DMS53 treated with DMSO at 0.1 percent for 48 hours (cell line): Measurements from ENCODE around the gene TFAP2A.

Experiments used
- DNase-seq: peaks from one replicate; lab custom pipeline; 2025; ENCODE audit not compliant: unreplicated experiment; lab: John Stamatoyannopoulos, UW

Gene TFAP2A

DNA sequence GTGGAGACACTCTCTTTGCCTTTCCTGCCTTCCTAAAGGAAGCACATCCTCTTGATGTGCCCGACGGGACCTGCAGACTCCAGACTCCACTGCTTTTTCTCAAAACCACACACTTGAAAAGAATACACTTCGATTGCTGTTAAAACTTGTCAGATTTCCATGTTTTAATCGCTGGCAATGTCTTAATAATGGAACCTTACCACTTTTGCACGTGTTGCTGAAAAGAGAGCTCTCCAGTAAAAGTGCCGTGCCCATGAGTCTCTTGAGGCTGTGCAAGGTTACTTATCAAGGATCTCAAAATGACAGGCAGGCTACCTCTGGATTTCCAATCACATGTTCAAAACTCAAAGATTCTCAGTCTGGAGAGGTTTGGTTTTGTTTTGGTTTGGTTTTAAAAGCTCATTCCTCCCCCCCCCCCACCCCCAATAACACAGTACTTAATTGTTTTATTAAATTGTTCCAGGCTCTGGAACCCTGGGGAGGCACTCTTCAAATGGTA lies 12.0 kb upstream of the TFAP2A start:
- no peak for DNase-seq

DNA sequence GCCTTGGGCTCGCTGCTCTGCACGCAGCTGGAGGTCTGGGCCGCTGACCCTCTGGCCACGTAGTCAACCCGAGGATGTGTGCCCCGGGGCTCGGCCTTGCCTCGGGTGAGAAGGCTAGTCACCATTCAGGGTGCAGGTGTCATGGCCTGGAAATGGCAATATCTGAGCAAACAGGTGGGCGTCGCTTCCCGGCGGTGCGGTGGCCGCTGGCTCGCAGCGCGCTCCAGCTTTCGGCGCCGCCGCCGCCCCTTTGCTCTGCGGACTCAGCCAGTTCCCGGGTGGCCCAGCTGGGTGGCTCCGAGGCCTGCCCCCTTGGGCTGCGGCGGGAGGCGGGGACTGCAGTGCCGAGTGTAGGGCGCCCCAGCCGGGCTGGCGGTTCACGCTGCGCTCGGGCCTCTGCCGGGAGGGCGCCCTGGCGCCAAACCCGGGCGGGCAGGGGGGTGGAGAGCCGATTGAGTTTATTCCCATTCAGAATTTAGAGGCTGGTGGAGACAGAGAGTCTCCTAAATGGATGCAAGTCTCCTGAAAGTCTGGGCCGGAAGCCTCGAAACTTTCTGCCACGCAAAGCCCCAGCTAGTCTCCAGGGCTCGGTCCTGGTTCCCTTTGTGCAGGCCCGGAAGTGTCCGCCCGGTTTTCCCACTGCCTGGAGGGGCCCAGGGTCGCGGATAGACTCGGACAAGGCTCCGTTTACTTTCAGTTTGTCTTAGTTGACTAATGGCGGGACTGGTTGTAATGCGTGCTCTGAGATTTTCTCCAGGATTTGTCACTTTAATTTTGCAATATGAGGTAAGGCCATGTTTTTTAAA lies 11.3 kb upstream of the TFAP2A start:
- DNase-seq = no peak

DNA sequence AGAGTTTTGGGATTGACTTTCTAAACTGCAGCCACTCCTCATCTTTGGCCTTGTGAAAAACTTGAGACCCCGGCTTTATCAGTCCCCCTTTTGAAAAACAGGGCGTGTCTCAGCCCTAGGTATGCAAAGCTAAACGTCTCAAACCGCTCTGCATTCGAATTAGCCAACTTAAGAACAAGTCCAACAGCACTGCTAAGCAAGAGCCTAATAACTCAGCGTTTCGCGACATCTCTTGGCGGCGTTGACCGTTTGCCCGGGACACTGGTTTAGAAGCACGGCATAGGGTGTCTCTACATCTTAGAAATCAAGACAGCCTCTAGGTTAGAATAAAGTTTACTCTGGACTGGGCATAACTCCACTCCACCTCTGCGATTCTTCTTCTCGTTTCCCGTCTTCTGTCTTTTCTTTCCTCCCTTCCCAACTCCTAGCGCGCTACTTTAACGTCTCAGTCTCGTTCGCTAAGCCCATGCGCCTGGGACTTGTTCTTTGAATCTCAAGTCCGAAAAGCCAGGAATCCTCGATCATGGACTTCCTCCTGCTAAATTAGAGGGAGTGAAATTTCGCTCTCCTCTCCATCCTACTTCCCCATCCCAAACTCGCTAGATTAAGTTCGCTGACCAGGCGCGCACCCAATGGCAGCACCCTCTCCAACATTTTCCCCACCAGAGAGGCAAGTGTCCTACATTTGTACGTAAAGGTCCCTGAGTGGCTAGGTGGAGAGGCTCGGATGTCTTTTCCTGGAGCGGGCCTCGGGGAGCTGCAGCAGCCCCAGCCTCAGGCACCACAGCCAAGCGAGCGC lies 10.5 kb upstream of the TFAP2A start:
- no peak for DNase-seq

DNA sequence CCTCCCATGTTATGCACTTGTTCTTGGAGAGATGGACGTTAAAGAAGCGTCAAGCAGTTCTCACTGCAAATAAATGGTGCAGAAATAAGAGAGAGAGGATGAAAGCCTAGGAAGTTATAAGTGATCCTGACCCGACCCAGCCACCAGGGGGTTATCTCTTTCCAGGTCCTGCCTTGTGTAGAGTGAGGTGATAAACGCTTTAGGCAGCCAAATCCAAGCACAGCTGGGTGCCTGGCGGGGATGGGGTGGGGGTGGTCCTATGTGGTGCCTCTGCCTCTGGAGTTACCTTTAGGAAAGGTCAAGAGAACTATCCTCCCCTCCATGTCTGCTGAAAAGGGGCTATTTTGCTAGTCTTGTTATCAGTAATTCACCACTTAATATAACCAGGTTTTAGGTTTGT lies 9.2 kb upstream of the TFAP2A start:
- no peak for DNase-seq

DNA sequence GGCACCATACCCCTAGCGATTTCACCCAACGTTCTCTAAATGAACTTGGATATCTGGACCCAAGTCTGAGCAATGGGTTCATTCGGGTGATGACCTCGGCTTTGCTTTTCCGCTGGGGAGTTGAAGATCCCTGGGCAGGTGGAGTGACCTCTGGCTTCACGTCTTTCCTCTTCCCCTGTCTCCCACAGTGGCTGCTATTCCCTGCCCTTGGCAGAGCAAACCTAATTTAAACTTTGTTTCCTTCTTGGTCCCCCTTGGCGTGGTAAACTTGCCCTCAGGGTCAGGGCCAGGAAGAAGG lies 7.8 kb upstream of the TFAP2A start:
- DNase-seq = no peak

DNA sequence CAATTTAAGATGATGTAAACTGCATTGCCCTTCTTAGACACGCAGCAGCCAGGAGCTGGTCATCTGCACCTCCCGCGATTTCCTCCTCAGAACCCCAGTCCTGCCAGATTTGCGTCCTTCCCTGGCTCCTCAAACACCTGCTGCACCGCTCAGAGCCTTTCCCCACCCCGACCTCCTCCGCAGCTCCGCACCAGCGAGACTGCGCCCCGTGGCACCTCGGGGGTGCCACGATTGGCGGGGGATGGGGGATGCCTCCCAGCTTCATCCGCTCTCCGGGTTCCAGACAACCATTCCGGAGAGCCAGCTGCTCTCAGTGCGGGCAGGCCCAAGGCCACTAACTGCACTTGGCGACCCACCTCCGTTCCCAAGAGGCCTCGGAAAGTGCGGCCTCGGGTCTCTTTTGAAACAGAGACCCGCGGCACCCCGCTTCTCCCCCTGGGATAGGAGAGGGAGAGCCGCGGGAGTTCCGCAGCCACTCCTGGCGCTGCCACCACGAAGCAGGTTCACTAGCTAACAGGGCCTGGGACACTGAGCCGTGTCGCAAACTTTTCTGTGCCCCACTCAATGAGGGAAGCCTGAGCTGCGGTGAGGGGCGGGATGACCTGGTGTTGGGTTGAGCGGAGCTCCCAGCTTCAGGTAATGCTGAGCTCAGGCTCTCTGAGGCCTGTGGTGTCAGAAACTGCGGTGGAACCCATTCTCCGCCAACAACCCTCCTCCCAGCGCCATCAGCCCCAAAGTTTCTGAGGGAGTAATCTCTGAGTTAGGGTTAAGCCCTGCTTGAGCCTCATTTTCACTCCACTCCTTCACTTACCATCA lies 7.3 kb upstream of the TFAP2A start:
- DNase-seq = no peak

DNA sequence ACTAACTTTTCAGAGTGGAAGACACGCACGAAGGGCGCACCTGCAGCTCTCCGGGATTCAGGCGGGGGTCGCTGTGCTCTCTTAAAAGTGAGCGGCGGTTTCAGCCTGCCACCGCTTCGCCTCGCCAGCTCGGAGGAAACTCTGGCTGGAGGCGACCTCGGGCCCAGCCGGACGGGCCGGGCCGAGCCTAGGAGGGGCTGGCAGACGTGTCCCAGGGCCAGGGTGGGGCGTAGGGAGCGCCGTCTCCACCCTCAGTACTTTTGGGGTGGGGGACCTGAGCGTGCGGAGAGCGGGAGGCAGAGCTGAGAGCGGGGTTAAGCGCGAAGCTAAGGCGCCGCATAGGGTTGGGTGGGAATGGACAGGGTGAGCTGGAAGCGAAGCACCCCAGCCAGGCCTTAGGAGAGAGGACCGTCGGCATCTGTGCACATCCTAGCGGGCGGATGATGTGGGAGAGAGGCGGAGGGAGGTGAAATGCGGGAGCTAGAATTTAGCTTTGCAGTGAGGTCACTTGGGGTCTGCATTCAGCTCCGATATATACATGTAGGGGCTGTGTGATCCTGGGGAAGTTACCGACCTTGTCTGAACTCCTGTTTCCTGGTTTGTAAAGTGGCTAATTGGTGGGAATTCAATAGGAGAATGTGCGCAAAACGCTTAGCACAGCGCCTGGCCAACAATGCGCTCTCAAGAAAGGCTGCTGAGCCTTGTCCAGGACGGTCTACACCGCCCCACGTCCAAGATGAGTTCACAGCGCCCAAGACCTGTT lies 6.5 kb upstream of the TFAP2A start:
- no peak for DNase-seq

DNA sequence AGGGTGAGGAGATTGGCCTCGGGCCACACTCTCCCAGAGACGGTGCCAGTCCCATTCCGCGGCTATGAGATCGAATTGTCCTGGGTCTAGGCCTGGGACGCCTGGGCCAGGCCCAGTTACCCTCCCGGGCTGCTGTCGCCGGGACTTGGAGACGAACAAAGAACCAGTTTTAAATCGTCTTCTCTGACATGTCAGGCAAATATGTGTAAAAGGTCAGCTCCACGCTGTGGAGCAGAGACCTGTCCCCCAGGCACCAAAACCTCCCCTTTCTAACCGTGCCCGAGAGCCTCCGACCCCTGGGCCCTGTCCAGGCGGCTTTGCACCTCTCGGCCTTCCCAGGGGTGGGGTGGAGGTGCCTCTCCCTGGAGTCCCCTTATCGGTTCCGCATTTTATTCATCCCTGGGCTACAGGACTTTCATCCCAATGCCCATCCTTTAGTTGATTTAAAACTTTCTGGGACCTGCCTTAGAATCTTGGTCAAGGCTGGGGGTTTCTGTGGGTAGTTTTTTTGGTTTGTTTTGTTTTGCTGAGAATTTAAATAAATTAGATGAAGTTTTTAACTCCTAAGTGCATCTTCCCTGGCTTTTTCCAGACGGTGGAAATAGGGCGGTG lies 5.8 kb upstream of the TFAP2A start:
- DNase-seq = no peak

DNA sequence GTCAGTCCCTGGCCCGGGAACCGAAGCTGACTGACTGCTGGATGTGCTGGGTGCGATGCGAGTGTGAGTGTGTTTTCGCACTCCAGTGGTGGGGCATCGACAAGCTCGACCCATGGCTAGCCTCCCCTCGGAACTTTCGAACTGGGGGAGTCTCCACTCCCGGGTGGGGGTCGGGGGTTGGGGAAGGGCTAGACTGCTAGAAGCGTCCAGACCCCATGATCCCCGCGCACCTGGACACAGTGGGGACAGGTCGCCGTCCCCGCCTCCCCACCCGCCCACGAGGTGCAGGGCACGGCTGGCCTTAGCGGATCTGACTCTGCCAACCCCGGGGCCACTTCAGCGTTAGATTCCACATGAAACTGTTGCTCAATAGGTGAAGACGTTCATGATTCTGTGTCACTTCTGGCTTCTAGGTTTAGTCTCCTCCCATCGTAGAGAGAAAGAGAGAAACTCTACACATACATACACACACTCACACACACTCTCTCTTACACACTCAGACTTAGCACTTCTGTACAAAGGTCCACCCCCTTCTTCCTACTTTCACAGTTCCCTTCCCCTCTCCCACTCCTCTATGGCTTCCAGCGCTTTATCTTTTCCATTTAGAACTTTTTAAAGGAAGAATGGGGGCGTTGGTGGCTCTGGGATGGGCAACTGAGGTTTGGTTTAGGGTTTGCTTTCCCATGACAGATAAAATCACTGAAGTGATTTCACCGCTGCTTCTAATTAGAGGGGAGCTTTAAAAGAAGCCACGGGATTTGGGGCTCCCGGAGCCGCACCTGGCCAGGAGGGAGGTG lies 5.1 kb upstream of the TFAP2A start:
- no peak for DNase-seq

DNA sequence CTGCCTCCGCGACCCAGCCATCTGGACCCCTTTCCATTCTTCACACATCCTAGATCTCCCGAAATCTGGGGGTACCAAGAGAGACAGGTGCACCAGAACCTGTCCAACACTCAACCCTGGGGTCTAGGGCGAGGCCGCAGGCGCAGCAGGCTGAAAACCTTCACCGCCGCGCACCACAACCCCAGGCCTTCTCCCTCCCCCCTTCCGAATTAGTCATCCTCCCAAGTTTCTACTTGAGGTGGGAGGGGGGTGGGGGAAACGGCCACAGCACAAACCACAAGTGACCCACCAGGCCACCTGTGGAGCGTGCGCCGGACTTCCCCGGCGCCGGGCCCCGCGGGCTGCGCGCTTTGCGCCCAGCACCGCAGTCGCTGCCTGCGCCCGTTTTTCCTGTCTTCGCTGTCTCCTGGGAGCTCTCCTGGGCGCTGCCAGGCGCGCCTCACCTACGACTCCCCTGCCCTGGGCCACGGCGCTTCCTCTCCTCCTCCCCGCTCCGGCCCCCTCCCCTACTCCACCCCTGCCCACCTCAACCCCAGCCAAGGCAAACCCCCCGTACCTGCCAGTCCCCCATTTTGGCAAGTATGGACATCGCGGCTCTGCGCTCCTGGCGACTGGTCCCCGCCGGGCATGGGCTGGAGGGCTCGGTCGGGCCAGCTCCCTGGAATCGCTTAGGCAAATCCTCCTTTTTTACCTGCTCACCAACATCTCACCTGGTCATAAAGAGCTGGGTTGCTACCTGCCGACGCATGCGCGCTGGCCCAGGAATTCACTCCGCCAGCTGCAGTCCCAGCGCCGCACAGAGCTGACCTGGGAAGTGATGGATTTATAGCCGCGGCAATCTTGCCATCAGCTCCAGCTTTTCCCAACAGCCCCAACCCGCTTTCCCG lies 4.2 kb upstream of the TFAP2A start:
- no peak for DNase-seq

DNA sequence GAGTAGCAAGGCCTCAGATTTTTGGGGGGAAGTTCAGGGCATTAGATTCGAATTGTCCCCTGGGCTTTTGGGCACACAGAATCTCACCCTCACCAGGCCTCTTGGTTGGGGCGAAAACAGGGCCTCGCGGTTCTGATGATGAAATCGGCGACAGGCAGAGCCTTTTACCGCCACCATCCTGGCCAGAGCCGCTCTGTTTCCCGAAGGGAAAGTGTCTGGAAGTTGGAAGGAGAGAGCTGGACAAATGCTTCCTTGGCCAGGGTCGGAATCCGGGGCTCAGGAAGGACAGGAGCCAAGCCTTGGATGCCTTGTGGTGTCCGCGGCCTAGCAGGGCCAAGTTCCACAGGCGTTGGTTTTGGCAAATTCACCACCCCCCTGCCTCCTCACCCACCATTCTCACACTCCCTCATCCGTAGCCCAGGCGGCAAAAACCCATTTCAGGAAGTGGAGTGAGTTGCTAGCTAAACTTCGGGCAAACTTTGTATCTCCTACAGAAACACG lies 3.5 kb upstream of the TFAP2A start:
- DNase-seq = no peak

DNA sequence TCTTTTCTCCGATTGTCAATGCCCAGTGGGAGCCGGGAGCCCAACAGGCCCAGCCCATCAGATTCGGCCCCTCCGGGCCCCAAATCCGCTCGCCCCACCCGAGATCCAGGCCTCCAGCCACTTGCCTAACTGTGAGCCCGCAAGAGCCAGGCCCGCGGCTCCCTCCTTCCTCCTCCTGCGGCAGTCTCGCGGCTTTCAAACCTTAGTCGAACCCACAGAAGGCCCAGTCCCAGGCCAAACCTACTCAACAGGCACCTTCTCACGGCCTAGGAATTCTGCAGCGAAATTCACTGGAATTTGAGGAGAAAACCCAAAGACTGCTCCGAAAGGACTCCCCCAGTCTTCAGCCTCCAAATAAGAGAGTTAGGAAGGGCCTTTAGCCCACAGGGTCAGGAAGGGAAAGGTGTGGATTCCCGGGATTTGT lies 2.8 kb upstream of the TFAP2A start:
- DNase-seq = no peak

DNA sequence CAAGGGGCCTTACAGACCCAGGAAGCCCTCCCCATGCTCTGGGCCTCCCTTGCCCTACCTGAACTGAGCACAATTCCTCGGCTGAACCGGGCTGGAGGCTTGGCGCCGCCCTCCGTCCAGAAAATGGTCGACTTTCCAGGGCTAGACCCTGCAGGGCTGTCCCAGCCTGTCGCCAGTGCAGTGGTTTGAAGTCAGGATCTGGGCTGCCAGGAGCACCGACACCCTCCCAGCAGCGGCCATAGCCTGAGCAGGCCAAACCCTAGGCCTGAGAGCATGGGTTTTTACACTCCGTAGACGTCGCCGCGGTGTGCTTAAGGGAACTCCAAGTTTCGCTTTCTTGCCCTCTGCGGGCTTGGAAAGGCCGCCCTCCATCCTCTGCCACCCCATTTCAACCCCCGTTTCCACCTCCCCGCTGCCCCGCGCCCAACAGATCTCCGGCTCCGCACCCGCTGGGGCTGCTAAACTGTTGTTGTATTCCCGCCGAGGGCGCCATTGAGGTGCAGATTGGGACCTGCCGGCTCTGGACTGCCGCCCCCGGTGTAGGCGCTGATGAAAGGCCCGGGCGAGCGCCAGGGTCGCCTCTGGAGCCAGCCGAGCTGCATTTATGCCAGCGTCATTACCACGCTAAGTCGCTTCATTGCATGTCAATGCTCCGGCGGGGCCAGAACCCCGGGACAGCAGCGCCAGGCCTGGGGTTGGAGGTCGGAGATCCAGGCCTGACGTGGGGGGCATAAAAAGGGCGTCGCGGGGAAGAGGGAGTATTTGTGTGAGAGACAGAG lies 2.2 kb upstream of the TFAP2A start:
- DNase-seq = no peak

DNA sequence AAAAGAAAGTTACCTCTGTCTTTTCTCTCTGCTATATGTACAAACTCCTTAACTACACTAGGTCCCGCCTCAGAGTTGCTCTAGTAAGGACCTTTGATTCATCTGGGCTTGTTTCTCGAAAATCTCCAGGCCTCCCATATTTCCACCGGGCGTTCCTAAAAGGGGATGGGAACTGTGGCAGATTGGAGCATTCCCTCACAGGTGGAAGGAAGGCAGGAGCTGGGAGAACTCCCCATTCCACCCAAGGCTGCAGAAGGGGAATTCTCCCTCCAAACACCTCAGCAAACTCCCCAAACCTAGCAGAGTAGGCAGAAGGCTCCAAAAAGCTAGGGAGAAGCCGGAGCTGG lies 1.6 kb upstream of the TFAP2A start:
- DNase-seq = no peak

DNA sequence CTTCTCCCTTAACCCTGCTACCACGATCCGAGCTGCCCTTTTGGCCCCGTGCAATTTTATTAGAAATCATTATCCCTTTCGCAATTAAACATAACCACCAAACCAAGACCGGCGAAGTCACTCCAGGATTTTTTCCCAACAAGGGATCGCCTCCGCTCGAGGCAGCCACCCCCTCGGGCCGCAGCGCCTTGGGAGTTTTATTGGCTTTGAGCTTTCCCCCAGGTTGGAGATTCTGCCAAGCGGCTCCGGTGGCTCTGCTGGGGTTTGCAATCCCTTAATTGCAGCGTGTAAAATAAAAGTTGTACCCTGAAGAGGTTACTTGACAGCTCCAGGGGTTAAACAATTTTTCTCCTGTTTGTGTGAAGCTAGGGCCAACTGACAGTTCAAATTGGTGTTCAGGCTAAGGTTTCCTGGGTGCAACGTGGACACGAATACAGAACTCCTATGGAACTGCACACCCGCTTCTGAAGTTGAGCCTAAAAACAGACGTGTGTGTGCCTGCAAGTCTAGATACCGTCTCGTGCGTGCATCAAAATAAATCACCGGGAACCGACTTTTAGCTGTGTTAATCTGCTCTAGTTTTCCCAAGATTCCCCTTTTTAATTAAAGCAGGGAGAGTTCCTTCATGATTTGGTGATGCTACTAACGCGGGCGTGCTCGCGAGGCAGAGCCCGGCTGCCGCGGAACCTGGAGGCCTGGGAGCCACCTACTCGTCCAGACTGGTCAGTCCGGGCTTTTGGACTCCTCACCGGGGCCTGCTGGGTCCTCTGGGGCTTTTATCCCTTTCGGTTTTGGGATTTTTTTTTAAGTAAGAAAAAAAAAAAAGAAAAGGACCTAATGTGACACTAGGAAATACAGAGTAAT lies 975 bp upstream of the TFAP2A start:
- no peak for DNase-seq

DNA sequence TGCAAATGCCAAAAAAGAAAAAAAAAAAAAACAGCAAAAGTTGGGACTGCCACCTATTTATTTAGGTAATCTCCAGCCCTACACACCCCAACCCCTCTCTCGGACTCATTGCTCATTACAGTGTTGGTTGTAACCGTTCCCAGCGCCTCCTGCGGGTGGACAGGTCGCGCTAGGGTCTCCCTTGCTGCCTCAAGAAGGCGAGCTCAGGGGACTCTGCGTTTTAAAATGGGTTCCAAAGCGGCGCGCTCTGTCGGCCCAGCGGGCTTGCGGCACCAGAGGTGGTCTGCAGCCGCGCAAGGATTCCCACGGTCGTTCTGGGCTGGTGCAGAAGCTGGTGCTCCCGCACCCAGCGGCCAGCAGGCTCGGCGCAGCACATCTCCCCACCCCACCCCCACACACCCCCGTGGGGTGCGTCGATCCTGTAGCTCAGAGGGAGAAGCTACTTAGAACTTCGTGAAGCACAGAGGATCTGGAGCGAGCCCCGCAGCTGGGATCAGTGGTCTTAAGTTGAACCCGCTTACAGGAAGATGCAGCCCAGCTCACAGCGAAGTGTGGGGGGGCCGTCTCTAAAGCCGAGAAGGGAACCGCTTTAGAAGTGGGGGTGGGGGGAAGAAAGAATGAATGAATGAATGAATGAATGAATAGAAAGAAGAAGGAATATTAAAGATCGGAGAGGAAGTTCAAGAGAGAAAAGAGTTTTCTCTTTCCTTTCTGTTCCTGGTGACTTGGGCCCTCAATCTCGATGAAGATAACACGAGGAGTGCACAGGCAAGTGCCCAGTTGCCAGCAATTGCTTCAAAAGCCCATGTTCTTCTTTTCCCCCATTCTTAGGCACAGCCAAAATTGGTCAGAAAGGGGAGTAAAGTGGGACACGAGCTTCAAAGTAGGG lies 780 bp downstream of the TFAP2A start:
- no peak for DNase-seq
